Renal pelvis (tissue), 4 donors: ENCODE measurements around the gene CAMKK2. TPM values are rescaled to one million over a fixed set of nuclear protein-coding genes. Genes with fewer than 3 reads are reported as not detected.
"Not testable (repeated sequence)": the region's sequence is repeated elsewhere in the genome, so short reads cannot be mapped to it uniquely, and the experiment has no call there.

Source experiments
- DNase-seq: peaks from one replicate; pipeline ENCODE4 v3.0.0-alpha.2; 2013
- polyA plus RNA-seq, 3 donors: library from polyadenylated mRNA; unstranded; fragments of 120-200 nt; gene quantifications; one replicate each; pipeline ENCODE4 v1.2.1, GENCODE V29; 2013; ENCODE audit not compliant: insufficient read length in 3 of 3

CAMKK2 gene
- polyA plus RNA-seq, 3 donors = 36.3 to 41.1 (median 37.2) TPM

DNA sequence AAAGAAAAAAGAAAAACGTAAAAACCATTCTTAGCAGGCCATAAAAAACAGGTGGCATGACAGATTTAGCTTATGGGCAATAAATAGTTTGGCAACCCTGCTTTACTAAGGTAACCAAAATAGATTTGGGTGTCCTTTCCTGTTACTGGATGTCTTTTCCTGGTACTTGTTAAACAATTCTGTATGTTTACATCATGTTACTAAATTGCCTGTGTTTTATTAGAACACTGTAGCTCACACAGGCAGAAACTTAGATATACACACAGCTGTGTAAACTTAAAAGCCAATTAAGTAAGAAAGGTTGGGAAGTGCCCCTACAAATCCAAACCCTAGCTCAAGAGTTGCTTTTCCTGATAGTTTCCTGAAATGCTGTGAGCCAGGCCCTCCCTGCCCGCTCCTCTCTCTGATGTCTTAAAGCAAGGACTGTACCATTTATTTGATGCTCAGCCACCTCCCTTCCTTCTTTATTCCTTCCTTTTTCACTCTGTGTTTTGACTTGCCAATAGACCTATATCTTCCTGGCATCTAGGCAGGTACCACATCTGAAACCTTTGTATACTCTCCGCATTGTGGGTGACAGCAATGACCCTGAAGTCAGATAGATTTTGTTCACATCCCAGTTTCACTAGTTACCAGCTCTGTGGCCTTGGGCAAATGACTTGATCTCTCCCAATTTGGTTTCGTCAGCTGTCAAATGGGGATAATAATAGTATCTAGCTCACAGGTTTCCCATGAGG lies 3.7 kb upstream of the CAMKK2 start:
- no peak for DNase-seq

DNA sequence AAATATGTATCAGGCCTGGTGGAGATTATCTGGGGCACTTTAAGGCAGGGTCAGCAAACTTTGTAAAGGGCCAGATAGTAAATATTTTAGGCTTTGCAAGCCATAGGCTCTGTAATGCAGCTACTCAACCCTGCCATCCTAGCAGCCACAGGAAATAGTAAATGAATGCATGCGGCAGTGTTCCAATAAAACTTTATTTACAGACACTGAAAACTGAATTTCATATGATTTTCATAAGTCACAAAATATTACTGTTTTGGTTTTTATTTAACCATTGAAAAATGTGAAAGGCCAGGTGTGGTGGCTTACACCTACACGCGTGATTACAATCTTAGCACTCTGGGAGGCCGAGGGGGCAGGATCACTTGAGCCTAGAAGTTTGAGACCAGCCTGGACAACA lies 3.2 kb upstream of the CAMKK2 start:
- DNase-seq = no peak

DNA sequence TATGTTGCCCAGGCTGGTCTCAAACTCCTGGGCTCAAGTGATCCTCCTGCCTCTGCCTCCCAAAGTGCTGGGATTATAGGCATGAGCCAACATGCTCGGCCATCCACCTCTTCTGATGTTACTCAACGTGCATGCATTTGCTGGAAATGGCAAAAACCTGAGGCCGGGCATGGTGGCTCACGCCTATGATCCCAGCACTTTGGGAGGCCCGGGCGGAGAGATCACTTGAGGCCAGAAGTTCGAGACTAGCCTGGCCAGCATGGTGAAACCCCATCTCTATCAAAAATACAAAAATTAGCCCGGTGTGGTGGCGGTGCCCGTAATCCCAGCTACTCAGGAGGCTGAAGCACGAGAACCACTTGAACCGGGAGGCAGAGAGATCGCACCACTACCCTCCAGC lies 1.9 kb upstream of the CAMKK2 start:
- DNase-seq = not testable (repeated sequence)

DNA sequence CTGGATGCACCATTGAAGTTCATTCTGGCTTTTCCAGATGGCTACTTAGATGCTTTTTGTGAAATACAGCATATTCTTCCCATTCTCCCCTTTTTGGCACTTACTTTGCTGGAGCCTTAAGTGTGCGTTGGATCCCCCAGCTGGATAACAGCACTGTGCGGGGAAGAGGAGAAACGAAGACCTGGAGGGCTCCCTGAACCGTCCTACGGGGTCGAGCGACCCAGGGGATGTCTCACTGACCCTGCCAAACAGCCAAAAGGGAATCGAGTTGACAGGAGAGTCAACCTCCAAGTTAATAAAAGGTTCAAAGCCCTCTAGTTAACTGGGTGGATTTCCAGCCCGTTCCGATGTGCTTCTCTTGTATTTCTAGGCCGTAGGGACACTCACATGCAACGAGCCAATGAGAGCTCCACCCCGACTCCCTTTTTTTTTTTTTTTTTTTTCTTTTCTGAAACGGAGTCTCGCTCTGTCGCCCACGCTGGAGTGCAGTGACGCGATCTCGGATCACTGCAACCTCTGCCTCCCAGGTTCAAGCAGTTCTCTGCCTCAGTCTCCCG lies 1.0 kb upstream of the CAMKK2 start:
- DNase-seq = peak; percentile 57

DNA sequence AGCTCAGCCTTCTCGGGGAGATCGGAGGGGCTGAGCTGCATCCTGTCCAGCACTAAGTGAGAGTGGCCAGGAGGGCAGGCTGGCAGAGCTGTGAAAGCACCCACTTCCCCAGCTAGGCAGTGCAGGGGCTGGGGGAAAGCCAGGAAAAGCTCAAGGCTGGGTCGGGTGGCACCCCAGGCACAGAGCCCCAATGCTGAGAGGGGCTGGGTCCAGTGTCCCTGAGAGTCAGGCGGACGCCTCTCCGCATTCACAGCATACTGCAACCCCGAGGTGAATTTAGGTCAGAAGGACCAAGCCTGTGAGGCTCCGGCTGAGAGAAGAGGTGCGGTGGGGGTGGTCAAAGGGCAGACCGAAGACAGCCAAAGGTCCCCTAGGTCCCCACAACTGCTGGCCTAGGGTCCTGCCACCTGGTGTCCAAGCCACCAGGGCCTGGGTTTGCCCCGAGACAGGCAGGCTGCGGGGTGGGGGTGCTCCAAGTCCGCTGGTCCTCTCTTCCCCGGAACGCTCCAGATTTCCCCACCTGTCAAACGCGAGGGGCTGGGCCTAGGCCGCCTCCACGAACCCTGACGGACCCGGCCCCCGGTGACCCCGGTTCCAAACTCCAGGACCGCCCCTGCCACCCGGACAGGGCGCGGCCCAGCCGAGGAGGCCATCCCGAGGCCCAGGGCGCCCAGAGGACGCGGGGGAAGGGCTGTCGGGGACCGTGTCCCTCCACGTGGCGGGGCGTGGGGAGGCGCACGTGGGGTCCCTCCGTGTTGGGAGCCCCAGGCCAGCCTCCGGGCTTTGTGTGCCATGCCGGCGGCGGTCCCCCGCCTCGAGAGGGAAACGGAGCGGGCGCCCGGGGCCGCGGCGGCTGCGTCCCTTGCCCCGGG lies 527 bp downstream of the CAMKK2 start:
- no peak for DNase-seq

DNA sequence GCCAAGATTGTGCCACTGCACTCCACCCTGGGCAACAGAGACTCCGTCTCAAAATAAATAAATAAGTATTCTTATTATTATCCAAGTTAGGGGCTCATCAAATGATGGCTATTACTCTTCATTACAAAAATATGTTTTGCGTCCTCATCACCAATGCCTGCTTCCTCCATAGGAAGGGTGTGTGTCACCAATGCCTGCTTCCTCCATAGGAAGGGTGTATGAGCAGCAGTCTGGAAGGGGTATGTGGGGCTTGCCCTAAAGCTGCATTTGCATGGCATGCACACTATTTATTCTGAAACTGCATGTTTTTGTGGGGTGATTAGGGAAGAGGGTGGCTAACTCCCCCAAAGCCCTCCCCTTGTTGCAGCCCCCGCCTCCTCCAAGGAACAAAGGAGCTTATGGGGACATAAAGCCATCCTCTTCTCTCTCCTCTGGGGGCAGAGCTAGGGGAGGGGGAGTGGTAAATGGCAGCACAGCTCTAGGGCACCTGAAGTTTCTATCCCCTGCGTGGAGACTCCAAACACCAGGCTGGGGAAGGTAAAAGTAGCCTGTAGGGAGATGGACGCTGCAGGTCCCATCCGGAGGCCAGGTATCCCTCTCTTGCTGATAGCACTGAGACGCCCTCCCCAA lies 1.3 kb downstream of the CAMKK2 start:
- no peak for DNase-seq

DNA sequence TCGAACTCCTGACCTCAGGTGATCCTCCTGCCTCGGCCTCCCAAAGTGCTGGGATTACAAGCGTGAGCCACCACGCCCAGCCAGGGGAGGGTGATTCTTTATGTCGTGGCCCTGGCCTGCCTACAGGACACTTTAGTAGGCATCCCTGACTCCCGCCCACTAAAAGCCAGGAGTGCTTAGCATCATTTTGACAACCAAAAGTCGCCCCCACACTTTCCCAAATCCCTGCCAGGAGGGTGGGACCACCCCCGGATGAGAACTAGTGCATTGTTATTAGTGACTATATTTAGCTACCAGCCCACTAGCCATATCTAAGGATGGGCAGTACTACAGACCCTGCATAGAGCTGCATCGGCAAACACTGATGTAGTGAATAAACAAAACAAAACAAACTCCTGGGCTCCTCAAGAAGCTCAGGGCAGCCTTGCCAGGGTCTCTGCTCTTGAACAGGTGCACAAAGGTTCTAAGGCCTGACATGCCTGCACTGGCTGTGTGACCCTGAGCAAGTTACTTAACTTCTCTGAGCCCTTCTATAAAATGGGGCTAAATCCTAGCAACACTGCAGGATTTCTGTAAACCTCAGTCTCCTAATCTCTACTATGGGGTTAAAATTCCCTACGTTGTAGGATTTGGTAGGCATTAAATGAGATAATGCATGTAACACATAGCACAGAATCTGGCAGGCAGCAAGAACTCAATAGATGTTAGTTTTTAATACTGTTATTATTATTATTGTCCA lies 2.2 kb downstream of the CAMKK2 start:
- DNase-seq = no peak

DNA sequence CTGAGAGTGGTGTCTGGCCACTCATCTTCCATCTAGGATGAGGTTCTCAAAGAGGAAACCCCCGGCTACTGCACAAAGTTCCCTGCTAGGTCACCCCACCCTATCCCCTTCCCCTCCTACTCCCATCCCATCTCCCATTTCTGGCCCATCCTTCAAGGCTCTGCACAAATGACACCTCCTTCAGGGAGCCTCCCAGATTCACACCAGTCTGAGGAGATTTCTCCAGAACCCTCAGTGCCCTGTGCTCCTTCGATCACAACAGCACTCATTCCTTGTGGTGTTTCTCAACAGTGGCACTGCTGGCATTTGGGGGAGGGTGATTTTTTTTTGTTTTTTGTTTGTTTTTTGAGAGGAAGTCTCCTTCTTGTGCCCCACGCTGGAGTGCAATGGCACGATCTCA lies 2.9 kb downstream of the CAMKK2 start:
- no peak for DNase-seq

DNA sequence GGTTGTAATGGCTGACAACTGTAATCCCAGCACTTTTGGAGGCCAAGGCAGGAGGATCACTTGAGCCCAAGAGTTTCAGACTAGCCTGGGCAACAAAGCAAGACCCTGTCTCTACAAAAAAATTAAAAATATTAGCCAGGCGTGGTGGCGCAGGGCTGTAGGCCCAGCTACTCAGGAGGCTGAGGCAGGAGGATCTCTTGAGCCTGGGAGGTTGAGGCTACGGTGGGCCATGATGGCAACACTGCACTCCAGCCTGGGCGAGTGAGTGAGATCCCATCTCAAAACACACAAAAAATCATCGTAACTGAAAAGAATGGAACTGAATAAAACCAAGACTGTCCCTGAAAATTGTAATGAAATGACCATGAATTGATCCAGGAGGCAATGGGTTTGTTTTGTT lies 6.1 kb downstream of the CAMKK2 start:
- DNase-seq = no peak

DNA sequence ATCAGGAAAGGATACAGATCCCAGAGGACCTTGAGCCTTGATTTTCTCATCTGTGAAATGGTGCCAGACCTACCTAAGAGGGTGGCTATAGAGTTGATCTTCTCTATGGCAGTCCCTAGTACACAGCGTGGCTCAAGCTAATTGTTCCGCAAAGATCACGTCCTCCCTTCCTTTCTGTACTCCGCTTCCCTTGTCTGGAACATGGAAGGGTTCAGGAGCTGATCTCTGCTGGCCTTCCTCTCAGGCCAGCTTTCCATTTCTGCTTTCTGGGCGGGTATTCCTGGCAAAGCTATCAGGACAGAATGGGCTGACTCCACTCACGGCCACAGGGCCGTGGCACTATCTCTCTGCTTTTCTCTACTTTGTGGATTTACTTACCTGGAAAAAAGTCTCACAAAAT lies 6.5 kb downstream of the CAMKK2 start:
- DNase-seq = no peak

DNA sequence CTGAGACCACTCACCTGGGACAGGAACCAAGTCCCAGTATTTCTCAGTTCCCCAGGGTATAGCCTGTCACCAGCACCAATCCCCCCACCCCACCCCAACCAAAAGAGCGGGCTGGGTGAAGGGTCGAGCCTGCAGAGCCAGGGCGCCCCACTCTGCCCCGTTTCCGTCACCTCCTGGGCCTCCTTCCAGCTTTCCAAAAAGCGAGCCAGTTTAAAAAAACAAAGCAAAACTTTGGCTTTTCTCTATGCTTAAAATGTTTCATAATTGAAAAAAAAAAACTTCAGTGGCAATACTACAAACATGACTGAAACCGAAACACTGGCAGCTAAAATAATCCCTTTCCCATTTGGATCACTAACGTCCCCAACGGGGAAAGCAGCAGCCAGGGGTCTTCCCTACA lies 7.5 kb downstream of the CAMKK2 start:
- DNase-seq = no peak

DNA sequence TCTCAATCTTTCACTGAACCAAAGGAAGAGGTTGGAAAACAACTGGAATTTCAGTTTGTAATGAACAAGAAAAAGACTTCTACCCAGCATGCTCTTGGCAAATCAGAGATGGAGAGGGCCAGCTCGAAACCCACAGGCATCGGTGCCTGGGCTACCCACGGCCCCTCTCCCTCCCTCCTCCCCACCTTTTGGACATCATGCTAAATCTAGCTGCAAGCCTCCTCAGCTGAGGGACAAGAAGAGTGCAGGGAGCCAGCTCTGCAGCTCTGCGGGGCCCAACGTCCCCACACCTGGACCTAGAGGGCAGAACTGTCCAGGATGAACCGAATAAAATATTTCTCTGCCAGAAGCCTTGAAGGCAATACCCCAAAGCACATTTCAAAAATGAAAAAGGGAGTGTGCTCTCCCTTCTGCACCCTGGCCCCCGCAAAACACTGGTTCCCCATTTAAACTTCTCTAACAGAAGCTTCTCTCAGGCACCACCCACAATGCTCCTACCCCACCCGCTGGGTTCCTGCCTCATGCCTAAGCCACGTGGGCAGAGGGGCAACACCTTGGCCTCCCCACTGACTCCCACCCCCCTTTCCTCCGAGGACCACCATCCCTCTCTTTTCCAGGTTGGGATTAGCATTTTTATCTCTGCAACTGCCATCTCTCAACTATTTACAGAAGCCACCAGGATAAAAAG lies 8.2 kb downstream of the CAMKK2 start:
- DNase-seq = no peak

DNA sequence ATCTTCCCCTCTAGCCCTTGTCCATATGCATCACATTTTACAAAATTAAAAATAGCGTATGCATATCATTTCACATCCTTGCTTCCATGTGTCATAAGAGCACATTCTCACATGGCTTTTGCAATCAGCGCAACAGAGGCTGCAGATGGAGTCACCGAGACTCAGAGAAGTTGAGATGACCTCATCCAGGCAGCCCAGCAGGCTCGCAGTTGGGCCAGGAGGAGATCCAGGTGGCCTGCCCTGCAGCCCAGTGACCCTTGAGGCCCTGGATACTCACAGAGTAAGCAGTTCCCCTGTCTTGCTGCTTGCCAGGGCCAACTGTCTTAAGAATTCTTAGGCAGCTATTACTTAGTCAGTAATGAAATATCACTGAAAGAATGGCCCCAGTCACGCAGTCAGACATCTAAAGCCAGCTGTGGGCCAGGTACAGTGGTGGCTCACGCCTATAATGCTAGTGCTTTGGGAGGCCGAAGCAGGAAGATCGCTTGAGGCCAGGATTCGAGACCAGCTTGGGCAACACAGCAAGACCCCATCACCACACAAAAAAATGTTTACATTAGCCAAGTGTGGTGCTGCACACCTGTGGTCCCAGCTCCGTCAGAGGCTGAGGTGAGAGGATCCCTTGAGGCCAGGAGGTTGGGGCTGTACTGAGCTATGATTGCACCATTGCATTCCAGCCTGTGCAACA lies 9.1 kb downstream of the CAMKK2 start:
- no peak for DNase-seq

DNA sequence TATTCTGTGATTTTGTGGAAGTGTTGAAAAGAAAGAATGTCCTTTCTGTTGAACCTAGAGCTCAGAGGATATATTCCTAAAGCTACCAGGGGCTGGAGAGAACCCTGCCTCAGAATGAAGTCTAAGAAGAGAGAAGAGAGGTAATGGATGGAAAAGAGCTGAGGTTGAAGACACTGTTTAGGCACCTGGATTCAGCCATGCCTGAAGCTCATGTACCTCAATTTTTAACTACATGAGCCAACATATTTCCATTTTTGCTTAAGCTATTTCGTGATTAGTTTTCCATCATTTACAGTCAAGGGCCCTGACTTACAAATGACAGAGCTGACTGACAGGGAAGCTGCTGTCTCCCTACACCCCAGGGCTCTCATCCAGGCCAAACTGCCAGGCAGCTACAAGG lies 10.7 kb downstream of the CAMKK2 start:
- DNase-seq = no peak

DNA sequence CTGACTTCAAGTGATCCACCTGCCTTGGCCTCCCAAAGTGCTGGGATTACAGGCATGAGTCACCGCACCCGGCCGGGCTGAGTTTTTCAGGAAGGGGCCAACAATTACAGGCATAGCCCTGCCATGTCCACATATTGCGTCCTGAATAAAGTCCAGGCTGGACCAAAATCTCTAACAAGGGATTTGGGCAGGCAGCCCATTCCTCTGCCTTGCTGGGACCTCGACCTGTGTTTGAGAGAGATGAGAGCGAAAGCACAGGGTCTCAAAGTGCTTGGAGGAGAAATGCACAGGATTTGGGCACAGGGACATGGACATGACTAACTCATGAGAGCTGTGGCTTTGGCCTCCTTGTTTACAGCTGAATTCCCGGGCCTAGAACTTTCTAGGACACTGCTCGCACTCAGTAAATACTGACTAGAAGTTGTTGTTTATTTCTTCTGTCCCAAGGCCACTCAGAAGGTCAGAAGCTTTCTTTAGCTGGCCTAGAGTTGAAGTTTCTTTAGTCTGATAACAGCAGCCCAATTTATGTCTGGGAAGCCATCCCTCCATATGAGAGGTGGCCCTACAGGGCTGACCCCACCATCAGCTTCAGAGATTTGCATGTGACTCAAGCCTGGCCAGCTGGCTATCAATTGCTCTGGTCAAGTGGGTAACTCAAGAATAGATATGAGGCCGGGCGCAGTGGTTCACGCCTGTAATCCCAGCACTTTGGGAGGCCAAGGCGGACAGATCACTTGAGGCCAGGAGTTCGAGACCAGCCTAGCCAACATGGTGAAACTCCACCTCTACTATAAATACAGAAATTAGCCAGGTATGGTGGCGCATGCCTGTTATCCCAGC lies 11.7 kb downstream of the CAMKK2 start:
- no peak for DNase-seq

DNA sequence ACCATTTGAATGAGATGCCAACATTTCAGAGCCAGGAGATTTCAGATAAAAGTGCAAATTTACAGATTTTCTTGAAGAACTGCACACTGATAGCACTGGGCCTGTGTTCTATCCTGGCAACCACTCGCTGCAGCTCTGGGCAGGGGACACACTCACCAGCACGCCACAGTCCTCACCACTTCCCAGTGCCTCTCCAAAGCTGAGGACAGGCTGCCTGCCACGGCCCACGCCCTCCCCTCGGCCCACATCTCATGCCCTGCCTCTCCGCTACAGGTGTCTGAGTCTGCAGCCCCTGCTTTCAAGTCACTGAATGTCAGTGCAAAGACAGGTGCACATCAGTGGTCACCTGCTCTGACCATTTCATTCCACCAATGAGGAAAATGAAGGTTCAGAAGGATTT lies 12.7 kb downstream of the CAMKK2 start:
- DNase-seq = no peak

DNA sequence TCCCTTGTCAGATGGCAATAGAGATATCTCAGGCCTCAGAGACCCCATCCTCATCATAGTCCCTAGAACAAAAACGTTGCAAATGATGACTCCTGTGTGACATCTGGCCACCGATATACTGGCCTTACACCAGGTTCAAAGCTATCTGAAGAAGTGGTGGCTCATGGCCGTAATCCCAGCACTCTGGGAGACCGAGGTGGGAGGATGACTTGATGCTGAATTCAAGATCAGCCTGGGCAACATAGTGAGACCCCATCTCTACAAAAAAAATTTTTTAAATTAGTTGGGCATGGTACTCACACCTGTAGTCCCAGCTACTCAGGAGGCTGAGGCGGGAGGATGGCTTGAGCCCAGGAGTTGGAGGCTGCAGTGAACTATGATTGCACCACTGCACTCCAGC lies 13.1 kb downstream of the CAMKK2 start:
- DNase-seq = no peak

DNA sequence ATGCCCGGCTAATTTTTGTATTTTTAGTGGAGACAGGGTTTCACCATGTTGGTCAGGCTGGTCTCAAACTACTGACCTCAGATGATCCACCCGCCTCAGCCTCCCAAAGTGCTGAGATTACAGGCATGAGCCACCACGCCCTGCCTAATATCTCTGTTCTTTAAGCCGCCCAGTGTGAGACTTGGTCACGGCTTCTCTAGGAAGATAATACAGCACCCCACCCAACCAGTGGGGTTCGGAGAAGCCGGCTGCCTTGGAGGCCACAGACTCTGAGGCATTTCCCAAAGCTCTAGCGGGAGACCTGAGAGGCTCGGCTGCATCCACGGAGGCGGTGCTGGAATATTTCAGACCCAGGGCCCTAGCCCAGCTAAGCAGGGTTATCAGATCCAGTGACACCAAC lies 13.6 kb downstream of the CAMKK2 start:
- DNase-seq = not testable (repeated sequence)

DNA sequence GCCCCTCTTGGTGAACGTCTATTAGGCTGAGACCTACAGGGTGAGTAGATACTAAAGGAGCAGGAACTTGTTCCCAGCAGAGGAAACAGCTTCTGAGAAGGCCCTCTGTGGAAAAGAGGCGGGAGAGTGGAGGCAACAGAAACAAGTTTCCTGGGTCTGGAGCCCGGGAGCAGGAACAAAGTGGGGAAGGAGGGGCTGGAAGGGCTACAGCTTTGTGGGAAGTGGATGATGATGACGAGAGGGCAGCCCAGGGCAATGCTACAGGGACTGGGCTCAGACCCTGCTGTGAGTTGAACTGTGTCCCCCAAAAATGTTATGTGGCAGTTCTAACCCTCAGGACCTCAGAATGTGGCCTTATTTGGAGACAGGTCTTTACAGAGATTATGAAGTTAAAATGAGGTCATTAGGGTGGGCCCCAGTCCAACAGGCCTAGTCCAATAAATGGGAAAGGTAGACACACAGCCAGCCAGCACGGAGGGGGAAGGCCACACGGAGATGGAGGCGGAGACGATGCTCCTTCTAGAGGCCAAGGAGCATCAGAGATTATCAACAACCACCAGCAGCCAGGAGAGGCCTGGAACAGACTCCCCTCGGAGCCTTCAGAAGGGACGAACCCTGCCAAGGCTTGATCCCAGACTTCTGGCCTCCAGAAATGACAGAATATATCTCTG lies 14.3 kb downstream of the CAMKK2 start:
- no peak for DNase-seq
